Calu3 (cell line): ENCODE results near the gene ABLIM2. TPM values are rescaled to one million over a fixed set of nuclear protein-coding genes. Genes with fewer than 3 reads are reported as not detected.

Experiments used
- BruUV-seq: library from RNA; stranded (reverse); fragments of 400-500 nt; replicated peaks from 2 replicates; lab custom pipeline; 2021; lab: Mats Ljungman, UMichigan
- CTCF ChIA-PET: fragments of 300-600 bp; sonication (Branson Sonifier 250); formaldehyde crosslinking; loops from one replicate; lab custom pipeline; 2022; ENCODE audit warnings: antibody characterized with exemption; lab: Charles Lee
- DNase-seq: peaks from one replicate; pipeline ENCODE4 v3.0.0; 2022
- H3K27ac Mint-ChIP-seq: one replicate; pipeline ENCODE4 v1.8.0; 2022; ENCODE audit warnings: mixed read lengths; ENCODE audit not compliant: unreplicated experiment
- H3K27me3 Mint-ChIP-seq: one replicate; pipeline ENCODE4 v1.8.0; 2022; ENCODE audit warnings: mixed read lengths; ENCODE audit not compliant: unreplicated experiment
- H3K36me3 Mint-ChIP-seq: one replicate; pipeline ENCODE4 v1.8.0; 2022; ENCODE audit warnings: mild to moderate bottlenecking, moderate library complexity, mixed read lengths; ENCODE audit not compliant: insufficient read depth, unreplicated experiment
- H3K4me1 Mint-ChIP-seq: one replicate; pipeline ENCODE4 v1.8.0; 2022; ENCODE audit warnings: mild to moderate bottlenecking, low read depth, mixed read lengths; ENCODE audit not compliant: unreplicated experiment
- H3K4me3 Mint-ChIP-seq: one replicate; pipeline ENCODE4 v1.8.0; 2022; ENCODE audit warnings: mild to moderate bottlenecking, low read depth, moderate library complexity, mixed read lengths; ENCODE audit not compliant: unreplicated experiment
- H3K9me3 Mint-ChIP-seq: one replicate; pipeline ENCODE4 v1.8.0; 2022; ENCODE audit warnings: low read depth, mixed read lengths; ENCODE audit not compliant: unreplicated experiment
- CTCF ChIP-seq: fragments of 200-600 bp; IDR thresholded peaks from one replicate; pipeline ENCODE4 v1.8.0; 2022; ENCODE audit warnings: antibody characterized with exemption; ENCODE audit not compliant: unreplicated experiment
- intact Hi-C: fragments of 100-400 bp; cut with micrococcal nuclease; formaldehyde crosslinking; loops from one replicate; pipeline ENCODE4 v1.10.0; 2022; ENCODE audit not compliant: unreplicated experiment
- total RNA-seq: library from RNA; stranded (reverse); gene quantifications from 2 replicates; pipeline ENCODE4 v1.2.3, GENCODE V29; 2022

ABLIM2 gene
- total RNA-seq, 1 experiment from 2014 or later = 1.0 TPM

- H3K4me3 Mint-ChIP-seq = no peak overlapping the region
- no TSS peak for BruUV-seq
- H3K27ac Mint-ChIP-seq = no peak overlapping the region
- H3K36me3 Mint-ChIP-seq = no peaks in the 10 kb centered on the region
- no peak for DNase-seq
- H3K4me1 Mint-ChIP-seq = peaks cover 18% of the 10 kb centered on the region
- intact Hi-C loops = no loop called here
- H3K9me3 Mint-ChIP-seq = no peaks in the 10 kb centered on the region
- no peak for TF ChIP-seq CTCF
- peaks cover 11% of the 10 kb centered on the region for H3K27me3 Mint-ChIP-seq
- CTCF ChIA-PET = no interaction called here
Observed at GRCh38 chr4:8108991-8109390, 49.6 kb downstream of the ABLIM2 start.

- no peak for TF ChIP-seq CTCF
- Mint-ChIP-seq H3K36me3 (no peaks in the 10 kb centered on the region), H3K9me3 (no peaks in the 10 kb centered on the region), H3K27ac (no peak overlapping the region), H3K27me3 (peaks cover 11% of the 10 kb centered on the region), H3K4me3 (no peak overlapping the region), H3K4me1 (peaks cover 12% of the 10 kb centered on the region)
- CTCF ChIA-PET = interaction anchor here (1.5 kb wide), 1 partner anchor 68 kb away, joined by 3 read pairs; no protein-coding TSS in a partner anchor
- DNase-seq = peak; percentile 49
- intact Hi-C loops = no loop called here
- BruUV-seq = no TSS peak
Observed at GRCh38 chr4:8108261-8108660, 50.4 kb downstream of the ABLIM2 start.

- BruUV-seq = no TSS peak
- no peak for TF ChIP-seq CTCF
- Mint-ChIP-seq H3K27ac (no peak overlapping the region), H3K27me3 (peaks cover 11% of the 10 kb centered on the region), H3K36me3 (no peaks in the 10 kb centered on the region), H3K4me3 (no peak overlapping the region), H3K4me1 (peaks cover 6% of the 10 kb centered on the region), H3K9me3 (no peaks in the 10 kb centered on the region)
- DNase-seq = no peak
- intact Hi-C loops = no loop called here
- CTCF ChIA-PET = interaction anchor here (1.5 kb wide), 1 partner anchor 69 kb away, joined by 3 read pairs; no protein-coding TSS in a partner anchor
Observed at GRCh38 chr4:8107146-8107657, 51.4 kb downstream of the ABLIM2 start.

GRCh38 chr4:8106451-8107025, 52.1 kb downstream of the ABLIM2 start:
- Mint-ChIP-seq H3K36me3 (no peaks in the 10 kb centered on the region), H3K27me3 (peaks cover 11% of the 10 kb centered on the region), H3K4me1 (peaks cover 6% of the 10 kb centered on the region), H3K4me3 (no peak overlapping the region), H3K9me3 (no peaks in the 10 kb centered on the region), H3K27ac (no peak overlapping the region)
- DNase-seq = no peak
- intact Hi-C loops = no loop called here
- no peak for TF ChIP-seq CTCF
- CTCF ChIA-PET = no interaction called here
- BruUV-seq = no TSS peak
